HG03520 (cell line): ENCODE data around the gene KPNA1.
"Not testable (repeated sequence)": the region's sequence is repeated elsewhere in the genome, so short reads cannot be mapped to it uniquely, and the experiment has no call there.

Source experiments
- ATAC-seq: cut with Tn5 transposase; IDR thresholded peaks from one replicate; pipeline ENCODE4 v1.9.1; 2021; ENCODE audit warnings: mild to moderate bottlenecking, moderate library complexity; ENCODE audit not compliant: unreplicated experiment

Gene KPNA1

GRCh38 chr3:122484985-122485384 is 29.8 kb downstream of the KPNA1 start:
- ATAC-seq = no peak

GRCh38 chr3:122481390-122481789 is 33.3 kb downstream of the KPNA1 start:
- ATAC-seq = no peak

- no peak for ATAC-seq
Measured at GRCh38 chr3:122476532-122476931, 38.2 kb downstream of the KPNA1 start.

GRCh38 chr3:122475316-122475715 is 39.4 kb downstream of the KPNA1 start:
- no peak for ATAC-seq

- no peak for ATAC-seq
Measured at GRCh38 chr3:122469659-122470058, 45.1 kb downstream of the KPNA1 start.

GRCh38 chr3:122468896-122469533 is 45.7 kb downstream of the KPNA1 start:
- ATAC-seq = no peak

GRCh38 chr3:122466701-122467240 is 48.0 kb downstream of the KPNA1 start:
- no peak for ATAC-seq

GRCh38 chr3:122464659-122465058 is 50.1 kb downstream of the KPNA1 start:
- ATAC-seq = no peak

- no peak for ATAC-seq
Measured at GRCh38 chr3:122462406-122462805, 52.3 kb downstream of the KPNA1 start.

GRCh38 chr3:122461806-122462205 is 52.9 kb downstream of the KPNA1 start:
- no peak for ATAC-seq

- no peak for ATAC-seq
Measured at GRCh38 chr3:122458992-122459391, 55.7 kb downstream of the KPNA1 start.

GRCh38 chr3:122457706-122458105 is 57.0 kb downstream of the KPNA1 start:
- no peak for ATAC-seq

GRCh38 chr3:122456074-122456473 is 58.7 kb downstream of the KPNA1 start:
- ATAC-seq = no peak

GRCh38 chr3:122451371-122451770 is 63.4 kb downstream of the KPNA1 start:
- ATAC-seq = no peak

- not testable (repeated sequence) for ATAC-seq
Measured at GRCh38 chr3:122448218-122448617, 66.5 kb downstream of the KPNA1 start.

GRCh38 chr3:122444491-122444887 is 70.2 kb downstream of the KPNA1 start:
- ATAC-seq = not testable (repeated sequence)

- not testable (repeated sequence) for ATAC-seq
Measured at GRCh38 chr3:122443762-122444490, 70.8 kb downstream of the KPNA1 start.

- no peak for ATAC-seq
Measured at GRCh38 chr3:122443090-122443489, 71.6 kb downstream of the KPNA1 start.

- ATAC-seq = no peak
Measured at GRCh38 chr3:122435950-122436349, 78.8 kb downstream of the KPNA1 start.

GRCh38 chr3:122430371-122430770 is 84.4 kb downstream of the KPNA1 start:
- ATAC-seq = no peak

GRCh38 chr3:122427857-122428471 is 86.8 kb downstream of the KPNA1 start:
- ATAC-seq = no peak

GRCh38 chr3:122421836-122422235 is 92.9 kb downstream of the KPNA1 start:
- no peak for ATAC-seq
